AG09319 (cell line): ENCODE measurements around the gene CRABP2.

Experiments used
- DNase-seq: peaks from one replicate; pipeline ENCODE4 v3.0.0-alpha.2; 2010; ENCODE audit warnings: low read depth; ENCODE audit errors: extremely low read depth
- TF ChIP-seq, protein P1 (sequence below): IDR thresholded peaks from 2 replicates; pipeline ENCODE4 v1.5.1; 2011; ENCODE audit warnings: low read depth, mild to moderate bottlenecking, inconsistent platforms, low read length, moderate library complexity

The CRABP2 gene

DNA sequence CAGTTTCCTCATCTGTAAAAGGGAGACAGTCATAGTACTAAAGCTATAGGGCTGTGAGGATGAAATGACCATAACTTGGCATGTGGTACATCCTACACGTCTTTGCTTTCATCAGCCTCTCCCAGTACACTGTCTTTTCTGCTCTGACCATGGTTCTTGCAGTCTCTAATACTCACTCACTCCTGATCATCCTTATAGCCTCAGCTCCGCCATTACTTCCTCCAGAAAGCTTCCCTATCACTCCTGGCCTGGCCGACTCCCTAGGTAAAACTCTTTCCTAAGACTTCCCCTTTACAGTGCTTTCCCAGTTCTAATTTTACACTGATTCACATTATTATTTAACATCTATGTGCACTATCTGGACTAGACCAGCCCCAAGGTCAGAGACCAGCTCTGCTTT, 40.5 kb upstream of the CRABP2 start:
- no peak for DNase-seq
- TF ChIP-seq, protein P1, sequence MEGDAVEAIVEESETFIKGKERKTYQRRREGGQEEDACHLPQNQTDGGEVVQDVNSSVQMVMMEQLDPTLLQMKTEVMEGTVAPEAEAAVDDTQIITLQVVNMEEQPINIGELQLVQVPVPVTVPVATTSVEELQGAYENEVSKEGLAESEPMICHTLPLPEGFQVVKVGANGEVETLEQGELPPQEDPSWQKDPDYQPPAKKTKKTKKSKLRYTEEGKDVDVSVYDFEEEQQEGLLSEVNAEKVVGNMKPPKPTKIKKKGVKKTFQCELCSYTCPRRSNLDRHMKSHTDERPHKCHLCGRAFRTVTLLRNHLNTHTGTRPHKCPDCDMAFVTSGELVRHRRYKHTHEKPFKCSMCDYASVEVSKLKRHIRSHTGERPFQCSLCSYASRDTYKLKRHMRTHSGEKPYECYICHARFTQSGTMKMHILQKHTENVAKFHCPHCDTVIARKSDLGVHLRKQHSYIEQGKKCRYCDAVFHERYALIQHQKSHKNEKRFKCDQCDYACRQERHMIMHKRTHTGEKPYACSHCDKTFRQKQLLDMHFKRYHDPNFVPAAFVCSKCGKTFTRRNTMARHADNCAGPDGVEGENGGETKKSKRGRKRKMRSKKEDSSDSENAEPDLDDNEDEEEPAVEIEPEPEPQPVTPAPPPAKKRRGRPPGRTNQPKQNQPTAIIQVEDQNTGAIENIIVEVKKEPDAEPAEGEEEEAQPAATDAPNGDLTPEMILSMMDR: no peak

DNA sequence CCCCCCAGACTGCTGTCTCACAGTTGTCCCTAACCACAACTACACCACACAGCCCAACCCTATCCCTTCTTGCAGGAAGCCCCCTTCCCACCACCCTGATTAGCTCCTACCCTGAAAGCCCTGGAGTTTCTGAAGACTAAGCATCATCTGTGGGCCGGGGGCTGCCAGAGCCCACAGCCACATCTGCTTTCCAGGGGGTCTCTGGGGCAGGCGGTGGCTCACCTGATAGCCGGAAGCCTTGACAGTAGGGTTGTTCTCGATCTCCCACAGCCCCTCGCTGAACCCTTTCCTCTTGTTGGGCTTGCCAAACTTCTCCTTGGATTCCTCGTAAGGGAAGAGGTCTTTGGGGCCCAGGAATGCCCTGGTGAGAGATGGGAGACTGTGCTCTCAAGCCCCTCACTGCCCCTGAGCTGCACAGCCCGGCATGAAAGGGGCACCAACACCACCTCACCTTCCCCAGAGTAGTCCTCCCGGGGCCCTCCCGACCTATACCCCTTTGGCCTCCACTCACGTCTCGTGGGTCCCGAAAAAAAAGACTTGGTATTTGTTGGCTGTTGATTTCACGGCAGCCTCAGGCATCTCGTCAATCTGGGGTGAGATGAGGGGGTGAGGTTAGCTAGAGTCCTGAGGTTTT, 39.5 kb upstream of the CRABP2 start:
- TF ChIP-seq, protein P1: no peak
- no peak for DNase-seq

DNA sequence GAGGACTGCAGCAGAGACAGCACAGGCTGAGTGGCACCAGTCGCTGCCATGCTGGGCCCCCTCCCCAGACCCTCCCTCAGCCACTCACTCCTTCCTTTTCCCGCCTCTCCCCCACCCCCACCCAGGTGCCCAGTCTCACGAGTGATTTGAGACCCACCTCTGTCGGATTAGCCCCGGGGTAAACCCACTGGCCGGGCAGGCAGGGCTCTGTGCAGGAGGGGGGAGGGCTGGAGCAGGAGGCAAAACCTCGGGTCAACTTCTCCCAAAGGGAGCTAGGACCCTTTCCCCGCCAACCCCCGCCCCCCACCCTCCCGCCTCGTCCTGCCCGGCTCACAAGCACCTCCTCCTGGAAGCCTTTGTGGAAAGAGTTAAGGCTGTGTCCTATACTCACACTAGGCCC, 39.0 kb upstream of the CRABP2 start:
- TF ChIP-seq, protein P1: no peak

DNA sequence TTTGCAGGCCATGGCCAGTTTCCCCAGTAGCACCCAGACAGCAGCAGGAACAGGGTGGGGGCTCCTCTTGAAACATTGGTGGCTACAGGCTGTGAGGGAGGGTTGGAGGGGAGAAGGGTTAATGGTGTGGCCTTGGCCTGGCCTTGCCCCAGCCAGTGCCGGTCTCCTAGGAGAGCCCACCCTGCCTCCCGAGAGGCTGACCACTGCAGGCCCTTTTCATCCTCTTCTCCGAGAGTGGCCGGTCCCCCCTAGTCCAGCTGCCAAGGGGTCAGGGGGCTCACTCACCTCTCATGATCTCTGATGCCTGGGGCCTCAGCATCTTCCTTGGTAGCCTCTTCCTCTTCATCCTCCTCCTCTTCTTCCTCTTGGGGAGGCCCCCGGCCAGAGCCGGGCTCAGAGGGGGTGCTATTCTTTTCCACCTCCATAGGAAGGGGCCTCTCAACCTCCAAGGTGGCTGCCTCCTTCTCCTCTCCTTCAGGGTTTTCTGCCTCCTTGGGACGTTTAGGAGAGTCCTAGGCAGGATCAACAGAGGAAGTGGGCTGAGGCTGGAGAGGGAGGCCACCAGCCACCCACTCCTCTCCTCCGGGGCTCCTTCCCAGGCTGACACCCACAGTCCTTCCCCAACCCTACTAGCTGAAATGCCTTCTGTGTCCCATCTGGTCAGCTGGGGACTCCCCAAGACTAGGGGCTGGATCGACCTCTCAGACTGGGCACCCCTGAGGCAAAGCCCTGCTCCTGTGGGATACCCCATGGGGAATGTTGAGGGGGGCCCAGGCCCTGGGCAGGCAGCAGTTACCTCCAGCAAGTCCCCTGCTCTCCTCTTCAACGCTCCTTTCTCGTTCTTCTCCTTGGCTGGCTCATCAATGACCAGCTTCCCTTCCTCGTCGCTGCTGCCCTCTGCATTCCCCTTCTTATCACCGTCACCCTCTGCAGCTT, 38.3 kb upstream of the CRABP2 start:
- no peak for DNase-seq
- TF ChIP-seq, protein P1: no peak

More for the DNA sequence above, 39.0 kb upstream of the CRABP2 start:
- DNase-seq: no peak

DNA sequence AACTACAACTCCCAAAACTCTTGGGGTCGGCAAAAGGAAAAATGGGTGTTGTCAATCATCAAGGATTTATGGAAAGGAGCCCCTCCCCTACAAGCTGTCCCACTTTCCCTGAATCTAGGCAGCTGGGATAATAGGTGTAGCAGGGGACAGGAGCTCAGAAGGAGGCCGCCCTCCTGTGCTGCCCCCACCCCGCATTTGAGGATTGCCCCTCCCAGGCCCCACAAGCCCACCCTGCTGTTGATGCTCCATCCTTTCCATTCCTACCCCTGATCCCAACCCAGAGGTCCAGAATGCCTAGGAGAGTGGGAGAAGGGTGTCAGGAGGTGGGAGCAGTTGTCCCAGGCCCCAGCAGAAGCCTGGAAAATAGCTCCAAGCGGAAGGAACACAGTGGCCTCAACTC, 37.4 kb upstream of the CRABP2 start:
- TF ChIP-seq, protein P1: no peak
- no peak for DNase-seq

DNA sequence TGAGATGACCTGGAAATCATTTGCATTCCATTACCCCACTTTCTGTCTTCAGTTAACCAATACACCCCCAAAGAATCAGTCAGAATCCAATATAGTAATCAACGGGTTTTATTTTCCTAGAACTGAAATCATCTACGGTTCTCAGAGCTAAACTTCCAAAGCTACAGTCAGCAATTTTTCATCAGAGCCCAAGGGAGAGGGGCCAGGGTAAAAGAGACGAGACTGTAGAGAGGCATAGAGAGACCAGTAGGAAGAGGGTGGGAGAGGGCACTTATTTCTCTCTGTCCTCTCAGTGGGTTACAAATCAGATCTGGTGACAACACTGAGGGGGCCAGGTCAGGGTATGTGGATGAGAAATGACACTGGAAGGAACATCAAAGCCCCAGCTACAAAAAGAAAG, 36.6 kb upstream of the CRABP2 start:
- DNase-seq: no peak
- TF ChIP-seq, protein P1: no peak

DNA sequence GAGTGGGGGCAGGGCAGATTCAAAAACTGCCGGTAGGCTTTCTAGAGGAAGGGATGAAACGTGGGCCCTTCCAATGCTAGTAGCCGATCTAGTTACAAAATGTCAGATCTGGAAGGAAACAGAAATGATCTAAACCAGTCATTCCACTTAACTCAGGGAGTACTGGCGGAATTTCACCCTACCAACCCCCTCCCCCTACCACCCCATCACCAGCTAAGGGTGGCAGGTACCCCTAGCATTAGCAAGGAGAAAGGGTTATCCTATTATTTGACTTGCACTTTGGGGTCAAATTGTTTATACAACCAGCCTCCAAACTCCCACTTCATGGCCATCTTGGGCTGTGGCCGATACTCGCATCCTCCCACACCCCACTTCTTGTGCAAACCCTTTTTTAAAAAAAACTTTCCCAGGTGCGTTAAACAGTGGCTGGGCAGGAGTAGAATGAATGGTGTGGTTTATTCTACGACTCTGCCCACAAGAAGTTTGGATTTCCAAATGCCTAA, 36.1 kb upstream of the CRABP2 start:
- TF ChIP-seq, protein P1: no peak
- no peak for DNase-seq
